CD4-positive, alpha-beta T cell (primary cell): Measurements from ENCODE around the gene SPRR4. TPM values are rescaled to one million over a fixed set of nuclear protein-coding genes. Genes with fewer than 3 reads are reported as not detected.

Experiments
- ATAC-seq: fragments of 200-7000 bp; cut with Tn5 transposase; one replicate; pipeline ENCODE4 v1.10.0; 2022; ENCODE audit warnings: mild to moderate bottlenecking; ENCODE audit not compliant: poor library complexity
- CTCF ChIA-PET: fragments of 350-600 bp; sonication (Branson Sonifier 250); formaldehyde crosslinking; loops from one replicate; lab custom pipeline; 2021; ENCODE audit warnings: antibody characterized with exemption, inconsistent platforms; lab: Charles Lee
- POLR2A ChIA-PET: fragments of 350-600 bp; sonication (Branson Sonifier 250); formaldehyde crosslinking; loops from one replicate; lab custom pipeline; 2021; ENCODE audit warnings: antibody characterized with exemption, inconsistent platforms; lab: Charles Lee
- DNase-seq, 14 experiments: peaks; one replicate each; pipeline ENCODE4 v3.0.0-alpha.2; 2013 to 2020; ENCODE audit warnings: mixed read lengths in 2 of 14
- H3K27ac ChIP-seq, 2 donors: one replicate each; pipeline versions ENCODE4 v1.5.1 to v1.7.0; 2013; ENCODE audit warnings: low read length in 2 of 2, low read depth in 1 of 2, mild to moderate bottlenecking in 1 of 2
- H3K27me3 ChIP-seq, 2 experiments: 1 replicate in 1 of 2; 2 replicates in 1 of 2; pipeline versions ENCODE4 v1.6.1 to v1.7.0; 2013; ENCODE audit warnings: low read length in 2 of 2, control low read depth in 1 of 2, mild to moderate bottlenecking in 1 of 2, moderate library complexity in 1 of 2; ENCODE audit not compliant: insufficient read depth in 2 of 2, control insufficient read depth in 1 of 2
- H3K36me3 ChIP-seq: one replicate; pipeline ENCODE4 v1.6.1; 2013; ENCODE audit warnings: low read length, control low read depth; ENCODE audit not compliant: insufficient read depth
- H3K4me1 ChIP-seq: one replicate; pipeline ENCODE4 v1.6.1; 2013; ENCODE audit warnings: low read length, control low read depth; ENCODE audit not compliant: insufficient read depth
- H3K4me3 ChIP-seq: one replicate; pipeline ENCODE4 v1.5.1; 2013; ENCODE audit warnings: mild to moderate bottlenecking, low read length, moderate library complexity
- H3K9me3 ChIP-seq, 2 experiments: 1 replicate in 1 of 2; 2 replicates in 1 of 2; pipeline versions ENCODE4 v1.6.1 to v1.7.0; 2013; ENCODE audit warnings: low read length in 2 of 2, mild to moderate bottlenecking in 2 of 2, control low read depth in 1 of 2, moderate library complexity in 1 of 2; ENCODE audit not compliant: control insufficient read depth in 1 of 2, insufficient read depth in 1 of 2
- H3K27ac Mint-ChIP-seq: one replicate; pipeline ENCODE4 v1.8.0; 2020; ENCODE audit warnings: mixed read lengths
- H3K27me3 Mint-ChIP-seq: one replicate; pipeline ENCODE4 v1.8.0; 2021; ENCODE audit warnings: mixed read lengths
- H3K36me3 Mint-ChIP-seq: one replicate; pipeline ENCODE4 v1.8.0; 2021; ENCODE audit warnings: low read depth, mixed read lengths
- H3K4me1 Mint-ChIP-seq: one replicate; pipeline ENCODE4 v1.8.0; 2021; ENCODE audit warnings: low read depth, mixed read lengths
- H3K4me3 Mint-ChIP-seq: one replicate; pipeline ENCODE4 v1.8.0; 2020; ENCODE audit warnings: mild to moderate bottlenecking, mixed read lengths
- H3K9me3 Mint-ChIP-seq: one replicate; pipeline ENCODE4 v1.8.0; 2020; ENCODE audit warnings: mixed read lengths
- CTCF ChIP-seq: fragments of 200-600 bp; IDR thresholded peaks from one replicate; pipeline ENCODE4 v1.8.0; 2022; ENCODE audit warnings: antibody characterized with exemption, mild to moderate bottlenecking
- intact Hi-C, 2 experiments: fragments of 100-400 bp; cut with DNase I in 1 of 2; cut with micrococcal nuclease in 1 of 2; formaldehyde crosslinking; loops; one replicate each; pipeline versions ENCODE4 v1.15.1 to v1.9.0; 2023 to 2025; cut with DNase I, micrococcal nuclease
- total RNA-seq, 174 experiments: library from RNA in 2 of 174; stranded (reverse) in 2 of 174; gene quantifications; one replicate each; pipeline ENCODE4 v1.2.3 and lab custom pipeline; 2021 to 2026

Gene SPRR4
- total RNA-seq, 2 experiments from 2014 or later, result not detected

GRCh38 chr1:152977614-152978013, 7.2 kb downstream of the SPRR4 start:
- ATAC-seq (no peak), DNase-seq (no peak)
- CTCF ChIA-PET, result no interaction called here
- POLR2A ChIA-PET, result no interaction called here
- Histone ChIP-seq H3K27ac (no peak overlapping the region), H3K36me3 (no peaks in the 10 kb centered on the region), H3K4me1 (no peaks in the 10 kb centered on the region), H3K27me3 (peaks cover 3 to 6% of the 10 kb centered on the region in 2 experiments), H3K9me3 (peaks cover 0 to 5% of the 10 kb centered on the region in 2 experiments), H3K4me3 (no peak overlapping the region)
- no peaks in the 10 kb centered on the region for H3K36me3 Mint-ChIP-seq
- no peaks in the 10 kb centered on the region for H3K4me1 Mint-ChIP-seq
- no peak for TF ChIP-seq CTCF
- H3K9me3 Mint-ChIP-seq, result no peaks in the 10 kb centered on the region
- no peak overlapping the region for H3K4me3 Mint-ChIP-seq
- no peak overlapping the region for H3K27ac Mint-ChIP-seq
- intact Hi-C loops, result no loop called here
- H3K27me3 Mint-ChIP-seq, result peaks cover 80% of the 10 kb centered on the region

- Mint-ChIP-seq H3K27me3 (peaks cover 90% of the 10 kb centered on the region), H3K27ac (no peak overlapping the region), H3K9me3 (no peaks in the 10 kb centered on the region), H3K36me3 (no peaks in the 10 kb centered on the region), H3K4me1 (no peaks in the 10 kb centered on the region), H3K4me3 (no peak overlapping the region)
- H3K4me1 ChIP-seq, result no peaks in the 10 kb centered on the region
- CTCF ChIA-PET, result no interaction called here
- no peak for ATAC-seq
- no peak for DNase-seq
- H3K9me3 ChIP-seq, result peaks cover 0 to 5% of the 10 kb centered on the region in 2 experiments
- H3K36me3 ChIP-seq, result no peaks in the 10 kb centered on the region
- H3K27ac ChIP-seq, result no peak overlapping the region
- no peak for TF ChIP-seq CTCF
- H3K4me3 ChIP-seq, result no peak overlapping the region
- intact Hi-C loops, result no loop called here
- POLR2A ChIA-PET, result no interaction called here
- H3K27me3 ChIP-seq, result peaks cover 3 to 26% of the 10 kb centered on the region in 2 experiments
Measured at GRCh38 chr1:152980676-152981075, 10.2 kb downstream of the SPRR4 start.

- no peak overlapping the region for H3K4me3 Mint-ChIP-seq
- intact Hi-C loops, result no loop called here
- Histone ChIP-seq H3K36me3 (no peaks in the 10 kb centered on the region), H3K9me3 (peaks cover 0 to 5% of the 10 kb centered on the region in 2 experiments), H3K4me1 (no peaks in the 10 kb centered on the region), H3K4me3 (no peak overlapping the region), H3K27ac (no peak overlapping the region), H3K27me3 (peaks cover 5 to 32% of the 10 kb centered on the region in 2 experiments)
- no peaks in the 10 kb centered on the region for H3K9me3 Mint-ChIP-seq
- POLR2A ChIA-PET, result no interaction called here
- no peak for TF ChIP-seq CTCF
- DNase-seq (no peak), ATAC-seq (no peak)
- H3K36me3 Mint-ChIP-seq, result no peaks in the 10 kb centered on the region
- H3K4me1 Mint-ChIP-seq, result no peaks in the 10 kb centered on the region
- H3K27me3 Mint-ChIP-seq, result peaks cover 90% of the 10 kb centered on the region
- CTCF ChIA-PET, result no interaction called here
- no peak overlapping the region for H3K27ac Mint-ChIP-seq
Measured at GRCh38 chr1:152981146-152981871, 10.9 kb downstream of the SPRR4 start.
